GM18498 (cell line): ENCODE results near the gene NEAT1.
A peak's percentile ranks its signal among the peaks of the same experiment; 100 is the strongest.
"Not testable (repeated sequence)": the region's sequence is repeated elsewhere in the genome, so short reads cannot be mapped to it uniquely, and the experiment has no call there.

ENCODE experiments used
- ATAC-seq: cut with Tn5 transposase; IDR thresholded peaks from one replicate; pipeline ENCODE4 v1.9.1; 2021; ENCODE audit warnings: mild to moderate bottlenecking, moderate library complexity; ENCODE audit not compliant: unreplicated experiment

Gene NEAT1

DNA sequence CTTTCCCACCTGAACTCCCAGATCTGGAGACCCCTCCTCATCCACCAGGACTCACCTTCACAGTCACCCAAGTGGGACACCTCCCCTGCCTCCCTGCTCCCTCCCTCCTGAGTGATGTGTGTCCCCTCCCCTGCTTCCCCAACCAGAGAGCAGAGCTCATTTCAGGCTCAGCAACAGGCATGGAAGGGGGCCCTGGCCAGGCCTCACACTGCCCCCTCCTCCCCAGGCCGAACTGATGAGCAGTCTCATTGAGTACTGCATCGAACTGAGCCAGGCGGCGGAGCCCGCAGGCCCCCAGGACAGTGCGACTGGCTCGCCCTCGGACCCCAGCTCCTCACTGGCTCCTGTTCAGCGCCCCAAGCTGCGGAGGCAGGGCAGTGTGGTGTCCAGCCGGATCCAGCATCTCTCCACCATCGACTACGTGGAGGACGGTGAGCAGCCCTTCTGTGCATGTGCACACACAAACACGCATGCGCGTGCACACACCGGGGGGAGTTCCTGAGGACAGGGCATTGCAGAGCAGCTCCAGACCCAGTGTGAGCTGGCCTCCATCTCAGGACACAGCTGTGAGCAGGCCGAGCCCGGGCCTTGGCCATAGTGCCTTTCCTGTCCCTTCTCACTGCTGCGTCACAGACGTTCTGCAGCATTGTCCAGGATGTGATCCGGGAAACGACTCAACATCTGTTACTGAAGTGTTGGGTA lies 17.8 kb upstream of the NEAT1 start:
- no peak for ATAC-seq

DNA sequence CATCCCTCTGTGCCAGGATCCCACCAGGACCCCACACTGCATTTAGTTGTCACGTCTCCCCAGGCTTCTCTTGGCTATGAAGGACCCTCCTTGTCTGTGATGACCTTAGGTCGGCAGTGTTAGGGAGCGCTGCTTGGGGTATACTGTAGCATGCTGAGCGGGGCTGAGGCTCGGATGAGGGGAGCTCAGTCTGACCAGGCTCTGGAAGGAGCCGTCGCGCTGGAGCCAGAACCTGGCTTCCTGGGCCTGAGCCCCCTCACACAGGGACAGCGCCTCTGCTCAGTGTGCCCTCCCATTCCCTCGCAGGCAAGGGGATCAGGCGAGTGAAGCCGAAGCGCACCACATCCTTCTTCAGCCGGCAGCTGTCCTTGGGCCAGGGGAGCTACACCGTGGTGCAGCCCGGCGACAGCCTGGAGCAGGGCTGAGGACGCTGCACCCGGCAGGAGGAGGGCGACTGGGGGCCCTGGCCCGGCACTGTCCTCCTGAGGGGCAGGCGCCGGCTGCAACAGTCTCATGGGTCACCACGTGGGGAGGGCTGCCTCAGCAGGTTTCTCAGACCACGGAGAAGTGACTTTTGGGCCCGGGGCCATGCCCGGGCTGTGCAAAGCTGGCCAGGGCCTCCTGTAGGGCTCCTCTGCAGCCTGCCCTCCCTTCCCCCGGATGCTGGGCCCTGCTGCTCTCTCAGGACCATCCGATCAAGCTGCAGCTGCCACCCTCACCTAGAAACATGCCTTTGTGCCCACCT lies 11.5 kb upstream of the NEAT1 start:
- ATAC-seq = no peak

DNA sequence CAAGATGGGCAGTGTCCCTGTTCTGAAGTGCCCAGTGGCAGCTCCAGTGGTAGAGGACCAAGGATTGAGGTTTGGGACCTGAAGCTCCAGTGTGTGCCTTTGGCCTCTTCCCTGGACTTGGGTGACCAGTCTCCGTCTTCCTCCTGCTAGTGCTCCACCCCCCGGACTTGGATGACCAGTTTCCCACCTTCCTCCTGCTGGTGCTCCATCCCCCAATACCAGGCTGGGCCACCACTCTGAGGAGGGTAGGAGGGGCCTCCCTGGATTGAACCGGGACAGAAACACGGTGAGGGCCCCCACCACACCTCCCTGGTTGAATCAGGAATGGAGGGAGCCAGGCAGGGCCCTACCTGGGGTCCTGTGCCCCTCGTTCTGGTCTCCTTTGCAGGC lies 10.9 kb upstream of the NEAT1 start:
- no peak for ATAC-seq

DNA sequence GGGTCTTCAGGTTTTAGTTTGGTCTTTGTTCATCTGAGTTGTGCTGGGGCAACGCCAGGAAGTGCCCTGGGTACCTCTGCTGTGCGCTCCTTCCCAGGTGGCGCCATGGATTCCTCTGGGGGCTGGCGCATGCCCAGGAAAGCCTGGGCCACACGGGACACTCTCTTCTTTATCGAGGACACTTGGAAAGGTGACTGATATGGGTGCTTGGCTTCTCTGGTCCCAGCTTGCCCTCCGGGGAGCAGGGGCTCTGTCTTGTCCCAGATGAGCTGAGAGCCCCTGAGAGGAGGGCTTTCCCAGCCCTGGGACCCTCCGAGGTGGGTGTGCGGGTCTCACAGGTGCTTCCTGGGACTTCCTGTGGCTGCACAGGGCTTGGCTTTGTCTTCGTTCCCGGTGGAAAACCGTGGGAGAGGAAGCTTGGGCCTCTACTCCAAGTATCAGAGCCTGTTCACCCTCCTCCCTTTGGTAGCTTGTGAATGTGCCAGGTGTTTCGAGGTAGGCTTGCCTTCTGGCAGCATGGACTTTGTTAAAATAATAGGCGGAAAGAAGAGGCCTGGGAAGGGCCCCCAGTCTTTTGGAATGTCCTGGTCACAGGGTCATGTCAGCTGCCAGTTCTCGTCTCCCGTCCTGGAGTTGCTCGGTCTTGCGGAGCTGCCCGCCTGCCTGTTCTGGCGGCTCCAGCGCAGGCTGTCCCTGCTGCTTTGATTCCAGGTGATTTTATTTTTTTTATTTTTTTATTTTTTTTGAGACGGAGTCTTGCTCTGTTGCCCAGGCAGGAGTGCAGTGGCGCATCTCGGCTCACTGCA lies 10.1 kb upstream of the NEAT1 start:
- ATAC-seq = no peak

DNA sequence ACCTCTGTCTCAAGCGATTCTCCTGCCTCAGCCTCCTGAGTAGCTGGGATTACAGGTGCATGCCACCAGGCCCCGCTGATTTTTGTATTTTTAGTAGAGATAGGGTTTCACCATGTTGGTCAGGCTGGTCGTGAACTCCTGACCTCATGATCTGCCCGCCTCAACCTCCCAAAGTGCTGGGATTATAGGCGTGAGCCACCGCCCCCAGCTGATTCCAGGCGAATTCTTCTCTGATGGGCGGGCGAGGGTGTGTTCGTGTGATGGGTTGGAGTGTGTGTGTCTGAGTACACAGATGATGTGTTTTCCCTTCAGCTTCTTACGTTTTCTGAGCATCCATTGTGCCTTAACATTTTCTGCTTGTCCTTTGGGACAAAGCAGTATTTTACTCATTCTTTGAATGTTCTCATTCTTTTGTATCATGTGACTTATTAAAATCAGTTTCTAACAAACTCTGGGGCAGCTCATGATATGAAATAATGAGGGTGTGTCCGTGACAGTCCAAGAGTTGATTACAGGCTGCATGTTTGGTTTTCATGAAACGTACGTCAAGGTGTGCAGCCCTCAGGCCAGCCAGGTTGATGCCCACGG lies 9.4 kb upstream of the NEAT1 start:
- not testable (repeated sequence) for ATAC-seq

DNA sequence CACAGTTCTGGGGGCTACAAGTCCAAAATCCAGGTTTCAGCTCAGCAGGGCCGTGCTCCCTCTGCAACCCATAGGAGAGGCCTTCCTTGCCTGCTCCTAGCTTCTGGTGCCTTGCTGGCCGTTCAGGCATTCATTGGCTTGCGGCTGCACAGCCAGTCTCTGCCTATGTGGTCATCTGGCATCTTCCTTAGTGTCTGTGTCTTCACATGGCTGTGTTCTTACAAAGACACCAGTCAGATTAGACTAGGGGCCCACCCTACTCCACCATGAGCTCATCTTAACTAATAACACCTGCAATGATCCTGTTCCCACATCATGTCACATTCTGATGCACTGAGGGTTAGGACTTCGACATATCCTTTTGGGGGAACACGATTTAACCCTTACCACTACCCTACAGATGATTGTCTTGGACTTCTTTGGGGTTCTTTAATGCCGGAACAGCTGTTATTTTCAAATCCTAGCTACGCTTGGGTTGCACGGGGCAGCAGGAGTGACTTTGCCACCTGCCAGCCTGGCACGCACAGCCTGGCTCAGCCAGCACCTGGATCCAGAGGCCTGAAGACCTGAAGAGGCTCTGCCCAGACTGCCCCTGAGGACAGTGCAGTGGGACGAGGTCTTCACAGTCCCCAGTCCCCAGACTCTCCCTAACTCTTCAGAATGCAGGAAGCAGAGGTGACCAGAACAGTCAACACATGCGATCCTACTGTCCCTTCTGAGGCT lies 7.7 kb upstream of the NEAT1 start:
- no peak for ATAC-seq

DNA sequence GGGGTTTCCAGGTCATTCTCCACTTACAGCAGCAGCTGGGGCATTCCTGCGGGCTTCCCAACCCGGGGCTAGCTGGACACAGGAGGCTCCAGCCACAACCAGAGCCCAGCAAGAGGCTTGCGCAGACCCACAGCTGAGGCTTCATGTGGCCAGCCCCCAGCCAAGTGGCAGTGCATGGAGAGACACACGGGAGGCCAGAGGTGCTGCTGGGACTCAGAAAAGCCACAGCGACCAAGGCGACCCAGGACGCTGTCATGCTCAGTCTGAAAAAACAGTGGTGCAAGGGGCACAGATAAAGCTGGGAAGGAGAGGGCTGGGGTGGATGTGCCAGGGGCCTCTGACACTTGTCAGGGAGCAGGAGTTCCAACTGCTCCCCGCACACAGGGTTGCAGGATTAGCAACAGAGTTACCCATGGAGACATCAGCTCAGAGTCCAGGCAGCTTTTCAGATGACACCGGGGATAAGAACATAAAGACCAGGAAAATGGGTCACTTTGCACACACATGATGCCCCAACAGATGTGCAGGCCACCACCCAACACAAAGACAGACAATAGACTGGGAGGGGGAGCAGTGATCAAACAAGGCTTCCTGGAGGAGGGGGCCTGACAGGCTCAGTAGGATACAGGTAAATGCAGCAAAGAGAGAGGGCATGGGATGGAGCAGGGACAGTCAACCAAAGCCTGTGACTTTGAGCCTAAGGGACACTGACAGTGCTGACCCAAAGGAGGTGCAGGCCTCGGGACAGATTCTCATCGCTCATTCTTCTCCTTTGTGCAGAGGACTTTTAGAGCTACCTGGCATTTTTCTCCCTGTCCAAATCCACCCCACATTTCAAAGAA lies 6.9 kb upstream of the NEAT1 start:
- ATAC-seq = no peak

DNA sequence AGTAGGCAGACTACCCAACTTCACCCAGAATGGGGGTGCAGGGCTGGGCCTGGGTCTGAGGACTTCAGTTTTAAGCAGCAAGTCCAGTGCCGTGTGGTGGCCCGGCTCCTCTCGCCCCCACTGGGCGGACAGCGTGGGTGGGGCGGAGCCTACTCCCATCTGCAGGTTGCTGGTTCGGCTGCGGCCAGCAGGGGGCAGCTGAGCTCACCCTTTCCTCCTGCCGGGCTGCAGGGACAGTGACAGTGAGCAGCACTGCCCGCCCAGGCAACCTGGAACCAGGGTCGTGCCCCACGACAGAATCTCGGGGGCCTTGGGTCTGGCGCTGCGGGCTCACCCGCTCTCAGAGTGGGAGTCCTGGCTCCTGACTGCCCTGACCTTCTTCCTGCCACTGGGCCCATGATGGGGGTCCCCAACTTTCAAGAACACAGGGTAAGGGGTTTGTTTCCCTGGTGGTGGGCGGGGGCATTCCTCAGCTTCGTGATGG lies 6.2 kb upstream of the NEAT1 start:
- ATAC-seq = peak; percentile 34

DNA sequence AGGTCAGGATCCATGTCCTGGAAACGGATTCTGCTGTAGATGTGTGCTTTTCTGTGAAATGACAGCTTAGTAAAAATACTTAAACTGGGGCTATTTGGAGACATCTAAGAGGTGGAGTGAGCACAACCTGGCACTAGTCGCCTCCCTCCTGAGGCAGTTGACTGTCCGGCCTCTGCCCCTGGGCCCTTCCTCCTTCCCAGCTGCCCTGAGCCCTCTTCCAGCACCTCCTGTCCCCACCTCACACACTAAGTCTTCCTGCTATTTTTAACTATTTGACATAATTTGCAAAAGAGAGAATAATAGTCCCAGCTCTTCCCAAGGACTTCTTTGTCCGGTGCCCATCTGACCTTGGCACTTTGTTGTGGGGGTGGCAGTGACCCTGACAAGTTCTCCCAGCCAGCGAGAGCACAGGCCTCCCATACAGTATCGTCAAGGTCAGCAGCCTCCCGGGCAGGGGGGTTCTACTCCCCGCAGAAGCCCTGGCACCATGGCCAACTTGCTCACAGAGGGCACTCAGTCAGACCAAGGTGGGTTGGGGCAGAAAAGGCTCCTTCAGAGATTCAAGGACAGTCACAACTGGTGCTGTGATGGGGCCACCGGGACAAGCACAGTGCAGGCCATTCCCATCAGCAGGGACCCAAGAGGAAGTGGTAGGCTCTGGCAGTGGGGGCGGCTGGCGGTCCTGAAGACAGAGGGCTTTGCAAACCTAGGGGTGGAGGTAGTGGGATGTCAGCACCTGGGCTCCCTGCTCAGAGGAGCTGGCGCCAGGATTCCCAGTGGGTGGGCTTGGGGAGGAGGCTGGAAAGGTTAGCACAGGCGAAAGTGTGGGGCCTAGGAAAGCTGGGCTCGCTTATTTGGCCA lies 5.5 kb upstream of the NEAT1 start:
- ATAC-seq = no peak

DNA sequence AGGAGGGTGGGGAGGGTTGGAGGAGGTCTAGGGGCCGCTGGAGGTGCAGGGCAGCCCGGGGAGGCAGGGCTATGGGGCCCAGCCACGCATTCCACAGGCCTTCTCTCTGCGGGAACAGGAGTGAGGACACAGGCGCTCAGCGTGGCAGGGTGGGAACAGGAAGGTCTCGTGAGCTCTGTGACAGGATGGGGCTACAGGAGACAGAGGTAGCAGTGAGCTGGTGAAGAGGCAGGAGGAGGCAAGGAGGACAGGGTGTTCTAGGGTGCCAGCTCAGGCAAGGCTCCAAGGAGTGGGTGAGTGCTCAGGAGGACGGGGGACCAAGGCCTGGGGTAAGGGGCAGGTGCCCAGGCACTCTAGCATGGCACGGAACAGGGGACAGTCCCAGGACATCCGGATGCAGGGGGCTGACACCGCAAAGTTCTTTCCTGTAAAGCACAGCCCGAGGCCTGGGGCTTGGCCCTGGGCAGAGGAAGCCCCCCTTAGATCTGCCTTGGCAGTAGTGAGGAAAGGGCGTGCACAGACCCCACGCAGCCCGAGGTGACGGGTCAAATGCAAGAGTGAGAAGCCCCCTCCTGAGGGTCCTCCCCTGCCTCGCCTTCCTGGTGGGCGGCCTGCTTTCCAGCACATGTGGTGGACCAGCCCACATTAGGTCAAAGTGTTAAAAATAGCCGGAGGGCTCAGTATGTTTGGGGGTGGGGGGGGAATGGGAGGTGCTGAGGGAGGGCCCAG lies 4.7 kb upstream of the NEAT1 start:
- ATAC-seq = no peak

DNA sequence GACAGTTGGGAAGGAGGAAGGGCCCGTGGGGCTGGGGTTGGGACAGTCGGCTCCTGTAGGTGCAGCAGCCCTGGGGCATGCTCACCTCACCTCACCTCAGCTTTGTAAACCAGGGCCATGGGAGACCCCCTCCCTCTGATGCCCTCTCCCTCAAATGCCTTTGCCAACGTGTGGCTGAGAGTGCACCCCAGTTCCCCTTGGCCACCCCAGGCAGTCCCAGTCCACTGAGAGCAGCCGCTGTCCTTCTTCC lies 4.2 kb upstream of the NEAT1 start:
- ATAC-seq = no peak

DNA sequence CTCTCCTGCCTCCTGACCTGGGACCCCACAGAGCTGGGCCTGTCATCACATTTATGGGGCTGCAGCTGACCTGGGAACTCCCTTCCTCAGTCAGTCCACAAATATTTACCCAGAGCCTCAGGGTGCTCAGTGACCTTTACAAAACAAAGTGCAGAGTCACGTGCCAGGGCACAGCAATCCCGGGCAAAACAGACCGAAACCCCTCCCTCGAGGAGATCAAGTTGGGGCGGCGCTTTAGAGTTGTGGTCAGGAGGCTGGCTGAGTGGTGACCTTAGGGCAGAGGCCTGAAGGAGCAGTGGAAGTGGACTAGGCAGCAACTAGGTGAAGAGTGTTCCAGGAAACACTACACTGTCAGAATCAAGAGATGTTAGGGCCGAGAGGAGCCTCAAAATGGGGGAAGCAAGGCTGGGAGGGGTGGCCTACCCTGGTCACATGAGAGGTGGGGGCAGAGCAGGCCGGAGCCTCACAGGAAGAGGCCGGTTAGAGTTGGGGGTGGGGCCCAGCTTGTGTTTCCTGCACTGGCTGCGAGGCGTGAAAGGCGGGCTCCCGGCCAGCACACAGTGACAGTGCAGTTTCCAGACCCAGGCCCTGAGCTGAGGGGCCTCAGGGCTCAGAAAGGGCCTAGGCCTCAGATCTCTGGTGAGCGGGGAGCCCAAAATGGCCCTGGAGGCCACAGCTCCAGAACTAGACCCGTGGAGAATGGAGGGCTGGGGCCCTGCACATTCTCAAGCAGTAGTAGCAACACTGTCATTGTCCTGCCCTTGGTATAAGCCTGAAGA lies 3.7 kb upstream of the NEAT1 start:
- peak; percentile 41 for ATAC-seq

DNA sequence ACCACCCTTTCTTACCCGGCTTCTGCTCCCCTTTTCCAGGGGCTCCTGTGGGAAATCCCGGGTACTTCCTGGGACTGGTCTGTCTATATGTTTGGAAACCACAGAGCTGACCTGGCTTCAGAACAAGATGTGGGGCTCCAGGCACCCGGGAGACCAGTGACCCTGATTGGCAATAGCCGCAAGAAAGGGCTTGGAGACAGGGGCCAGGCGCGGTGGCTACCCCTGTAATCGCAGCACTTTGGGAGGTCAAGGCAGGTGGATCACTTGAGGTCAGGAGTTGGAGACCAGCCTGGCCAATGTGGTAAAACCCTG lies 3.2 kb upstream of the NEAT1 start:
- ATAC-seq = no peak

DNA sequence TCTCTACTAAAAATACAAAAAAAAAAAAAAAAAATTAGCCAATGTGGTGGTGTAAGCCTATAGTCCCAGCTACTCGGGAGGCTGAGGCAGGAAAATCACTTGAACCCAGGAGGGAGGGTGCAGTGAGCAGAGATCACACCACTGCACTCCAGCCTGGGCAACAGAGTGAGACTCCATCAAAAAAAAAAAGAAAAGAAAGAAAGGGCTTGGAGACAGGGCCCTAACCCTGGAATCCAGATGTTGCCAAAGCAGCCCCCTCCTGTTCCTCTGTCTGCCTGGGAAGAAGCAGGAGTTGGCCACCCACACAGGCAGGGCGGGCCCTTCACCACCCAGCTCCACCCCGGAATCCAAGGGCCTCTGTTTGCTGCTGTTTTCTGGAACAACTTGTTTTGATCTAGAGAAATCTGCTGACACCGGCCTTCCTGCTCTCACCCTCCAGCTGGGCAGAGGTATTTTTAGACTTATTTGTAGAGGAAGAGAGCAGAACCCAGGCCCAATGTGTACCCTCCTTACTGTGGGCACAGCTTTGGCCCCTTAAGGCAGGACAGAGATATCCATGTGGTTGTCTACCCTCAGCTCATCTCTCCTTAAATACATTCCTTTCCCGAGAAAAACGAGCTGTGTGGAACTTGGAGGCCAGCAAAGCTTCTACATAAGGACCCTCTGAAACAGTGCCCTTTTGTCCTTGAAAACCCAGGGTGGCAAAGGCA lies 2.7 kb upstream of the NEAT1 start:
- no peak for ATAC-seq

DNA sequence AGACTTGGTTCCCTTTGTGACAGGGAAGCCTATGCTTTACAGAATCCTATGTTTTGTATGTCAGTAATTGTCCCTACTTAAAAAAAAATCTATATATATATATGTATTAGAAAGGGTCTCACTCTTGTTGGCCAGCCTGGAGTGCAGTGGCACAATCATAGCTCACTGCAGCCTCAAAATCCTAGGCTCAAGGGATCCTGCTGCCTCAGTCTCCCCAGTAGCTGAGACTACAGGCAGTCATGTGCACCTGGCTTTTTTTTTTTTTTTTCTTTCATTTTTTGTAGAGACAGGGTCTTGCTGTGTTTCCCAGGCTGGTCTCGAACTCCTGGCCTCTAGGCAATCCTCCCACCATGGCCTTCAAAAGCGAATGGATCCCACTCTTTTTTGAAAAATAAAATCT lies 2.1 kb upstream of the NEAT1 start:
- ATAC-seq = no peak

DNA sequence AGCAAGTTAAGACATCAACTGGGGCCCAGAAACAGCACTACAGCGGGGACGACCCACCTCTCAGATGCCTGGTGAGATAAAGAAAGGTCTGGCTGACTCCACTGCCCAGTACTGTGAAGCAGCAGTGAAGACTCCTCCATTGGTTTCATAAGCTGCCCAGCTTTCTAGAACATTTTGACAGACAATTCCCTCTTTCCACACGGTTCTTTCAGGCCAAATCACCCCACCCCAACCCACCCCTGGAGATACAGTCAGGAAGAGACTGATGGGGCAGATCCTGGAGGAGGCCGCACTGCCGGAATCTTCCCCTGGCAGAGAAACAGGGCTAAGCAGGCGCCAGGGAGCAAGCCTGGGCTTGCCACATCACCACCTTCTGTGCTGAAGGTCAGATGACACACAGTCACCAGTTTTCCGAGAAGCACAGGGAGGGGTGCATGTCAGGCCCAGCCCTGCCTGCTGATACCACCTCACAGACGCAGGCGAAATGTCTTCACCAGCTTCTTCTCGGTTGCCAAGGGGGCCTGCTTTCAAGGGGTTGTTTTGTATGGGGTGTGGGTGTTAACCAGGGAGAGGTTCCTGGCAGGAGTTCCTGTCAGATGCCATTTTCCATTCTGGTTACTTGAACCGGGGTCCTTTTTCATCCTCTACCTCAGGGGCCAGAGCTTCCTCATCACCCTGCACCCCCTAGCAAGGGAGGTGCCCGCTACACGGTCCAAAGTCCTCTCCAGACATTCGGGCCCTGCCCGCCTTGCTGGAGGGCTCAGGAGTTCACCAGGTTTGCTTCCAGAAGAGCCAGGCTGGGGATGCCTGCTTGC lies 1.4 kb upstream of the NEAT1 start:
- peak; percentile 17 for ATAC-seq
